CD14-positive monocyte (primary cell): ENCODE data around the gene RETREG2. TPM values are rescaled to one million over a fixed set of nuclear protein-coding genes. Genes with fewer than 3 reads are reported as not detected.

Experiments used
- DNase-seq, 3 donors: peaks; one replicate each; pipeline ENCODE4 v3.0.0-alpha.2; 2011 to 2022
- H2AFZ ChIP-seq: 2 replicates; pipeline ENCODE4 v1.6.0; 2012; ENCODE audit warnings: mild to moderate bottlenecking, low read depth, low read length, inconsistent platforms; ENCODE audit not compliant: insufficient read depth, poor library complexity, severe bottlenecking
- H3K27ac ChIP-seq, 2 donors: 1 replicate in 1 of 2; 2 replicates in 1 of 2; pipeline ENCODE4 v1.5.1; 2012 to 2013; ENCODE audit warnings: low read length in 2 of 2, control low read depth in 1 of 2, inconsistent platforms in 1 of 2, low read depth in 1 of 2, mild to moderate bottlenecking in 1 of 2
- H3K27me3 ChIP-seq, 2 donors: one replicate each; pipeline versions ENCODE4 v1.6.0 to v1.6.1; 2011 to 2013; ENCODE audit warnings: low read length in 2 of 2; ENCODE audit not compliant: control insufficient read depth in 2 of 2, insufficient read depth in 2 of 2
- H3K36me3 ChIP-seq, 2 donors: replicated peaks in 1 of 2; 1 replicate in 1 of 2; 2 replicates in 1 of 2; pipeline versions ENCODE4 v1.5.1 to v1.6.1; 2012 to 2013; ENCODE audit warnings: low read length in 2 of 2, control low read depth in 1 of 2, inconsistent platforms in 1 of 2, mild to moderate bottlenecking in 1 of 2; ENCODE audit not compliant: insufficient read depth in 2 of 2, control insufficient read depth in 1 of 2
- H3K4me1 ChIP-seq, 2 donors: 1 replicate in 1 of 2; 2 replicates in 1 of 2; pipeline versions ENCODE4 v1.5.1 to v1.6.1; 2012 to 2013; ENCODE audit warnings: low read length in 2 of 2, control low read depth in 1 of 2, inconsistent platforms in 1 of 2, mild to moderate bottlenecking in 1 of 2, moderate library complexity in 1 of 2; ENCODE audit not compliant: insufficient read depth in 2 of 2, control insufficient read depth in 1 of 2
- H3K4me2 ChIP-seq: replicated peaks from 2 replicates; pipeline ENCODE3; 2012; ENCODE audit warnings: low read length, moderate library complexity, mild to moderate bottlenecking; ENCODE audit not compliant: poor library complexity, severe bottlenecking; ENCODE audit errors: extremely low read depth
- H3K4me3 ChIP-seq, 3 experiments: fragments of 200-600 bp in 1 of 3; sonication (generic) in 1 of 3; replicated peaks in 1 of 3; 1 replicate in 2 of 3; 2 replicates in 1 of 3; pipeline ENCODE4 v1.5.1; 2011 to 2013; ENCODE audit warnings: low read length in 3 of 3, mild to moderate bottlenecking in 3 of 3, control low read depth in 2 of 3, low read depth in 2 of 3, inconsistent platforms in 1 of 3, moderate library complexity in 1 of 3
- H3K79me2 ChIP-seq: 2 replicates; pipeline ENCODE4 v1.6.0; 2012; ENCODE audit warnings: mild to moderate bottlenecking, control low read depth, inconsistent platforms, low read length, moderate library complexity; ENCODE audit not compliant: insufficient read depth
- H3K9ac ChIP-seq: 2 replicates; pipeline ENCODE4 v1.6.0; 2017; ENCODE audit warnings: low read length, mild to moderate bottlenecking; ENCODE audit not compliant: insufficient read depth, poor library complexity, severe bottlenecking
- H3K9me3 ChIP-seq, 2 donors: replicated peaks in 1 of 2; 1 replicate in 1 of 2; 2 replicates in 1 of 2; pipeline versions ENCODE4 v1.5.1 to v1.6.1; 2012 to 2013; ENCODE audit warnings: low read length in 2 of 2, control low read depth in 1 of 2; ENCODE audit not compliant: control insufficient read depth in 1 of 2, insufficient read depth in 1 of 2
- H4K20me1 ChIP-seq: 2 replicates; pipeline ENCODE4 v1.6.0; 2012; ENCODE audit warnings: mild to moderate bottlenecking, low read length, control low read depth, moderate library complexity; ENCODE audit not compliant: insufficient read depth
- H3K27ac Mint-ChIP-seq, 7 donors: one replicate each; pipeline ENCODE4 v1.8.0; 2020; ENCODE audit warnings: mild to moderate bottlenecking in 7 of 7, mixed read lengths in 7 of 7, moderate library complexity in 6 of 7, inconsistent platforms in 2 of 7
- H3K27me3 Mint-ChIP-seq, 3 donors: one replicate each; pipeline ENCODE4 v1.8.0; 2021 to 2022; ENCODE audit warnings: low read depth in 3 of 3, mild to moderate bottlenecking in 3 of 3, mixed read lengths in 3 of 3, moderate library complexity in 3 of 3, inconsistent platforms in 1 of 3
- H3K36me3 Mint-ChIP-seq, 2 donors: one replicate each; pipeline ENCODE4 v1.8.0; 2020; ENCODE audit warnings: mixed read lengths in 2 of 2, inconsistent platforms in 1 of 2, mild to moderate bottlenecking in 1 of 2
- H3K4me1 Mint-ChIP-seq: one replicate; pipeline ENCODE4 v1.8.0; 2020; ENCODE audit warnings: mild to moderate bottlenecking, mixed read lengths
- H3K4me3 Mint-ChIP-seq, 2 donors: one replicate each; pipeline ENCODE4 v1.8.0; 2020; ENCODE audit warnings: mild to moderate bottlenecking in 2 of 2, mixed read lengths in 2 of 2, moderate library complexity in 1 of 2
- H3K9me3 Mint-ChIP-seq, 7 donors: one replicate each; pipeline ENCODE4 v1.8.0; 2020 to 2022; ENCODE audit warnings: mixed read lengths in 7 of 7, mild to moderate bottlenecking in 6 of 7, moderate library complexity in 6 of 7, inconsistent platforms in 2 of 7
- WGBS: methylation state at CpG from one replicate; pipeline ENCODE4 v1.1.5; 2013; ENCODE audit warnings: missing lambda C conversion rate; ENCODE audit not compliant: insufficient coverage; 5-methylcytosine and 5-hydroxymethylcytosine counted together
- intact Hi-C, 2 donors: fragments of 100-400 bp; cut with micrococcal nuclease; formaldehyde crosslinking; loops; one replicate each; pipeline versions ENCODE4 v1.15.0 to v1.15.1; 2023
- polyA plus RNA-seq, 3 donors: library from polyadenylated mRNA; depleted of rRNA in 1 of 3; unstranded in 2 of 3; stranded (reverse) in 1 of 3; fragments of 300-500 nt in 2 of 3; fragments of >200 nt in 1 of 3; fragmentation: Illumina TruSeq in 2 of 3; gene quantifications; 1 replicate in 2 of 3; 2 replicates in 1 of 3; pipeline ENCODE4 v1.2.3, GENCODE V29; 2012 to 2021
- TF ChIP-seq, protein P1 (sequence below): fragments of 200-600 bp; IDR thresholded peaks from one replicate; pipeline ENCODE4 v1.8.0; 2022; ENCODE audit warnings: antibody characterized with exemption, mild to moderate bottlenecking

The RETREG2 gene
- polyA plus RNA-seq, 3 donors: 37.7 to 60.9 (median 39.4) TPM

DNA sequence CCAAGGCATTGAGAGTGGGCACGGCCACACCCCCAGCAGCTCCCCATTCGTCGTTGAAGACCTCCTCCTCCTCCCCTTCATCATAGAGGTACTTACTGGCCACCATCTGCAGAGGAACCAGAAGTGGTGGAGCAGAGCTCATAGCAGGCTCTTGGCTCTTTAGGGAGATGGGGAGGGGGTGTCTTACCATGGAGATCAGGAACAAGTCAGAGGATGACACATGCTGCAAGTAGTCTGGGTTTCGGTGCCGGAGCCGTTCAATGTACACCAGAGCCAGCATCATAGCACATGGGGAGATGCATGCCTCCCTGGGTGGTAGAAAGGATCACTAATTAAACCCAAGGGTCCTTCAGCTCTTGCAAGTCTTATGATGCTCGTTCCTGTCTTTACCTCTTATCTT is 3.3 kb upstream of the RETREG2 start:
- intact Hi-C loops: loop anchor here (5.0 to 10.0 kb wide), 4 partner anchors 42 to 430 kb away; partner anchors contain the start of genes ABCB6 (in 1 of the 2), TUBA4A (in 1 of the 2) and TUBA4B (in 1 of the 2)
- H3K27ac ChIP-seq: peak overlapping the region in 1 of 2 donors; percentile 9
- Mint-ChIP-seq H3K36me3 (peaks cover 40 to 51% of the 10 kb centered on the region in 2 donors), H3K27me3 (peaks cover 0 to 2% (median 0%) of the 10 kb centered on the region in 3 donors), H3K9me3 (no peaks in the 10 kb centered on the region), H3K4me1 (peaks cover 56% of the 10 kb centered on the region), H3K27ac (peak overlapping the region in 3 of 7 donors; percentile 4 to 41 (median 24)), H3K4me3 (peak overlapping the region in 1 of 2 donors; percentile 51)
- no peak overlapping the region for H3K4me3 ChIP-seq
- H3K79me2 ChIP-seq: peaks cover 47% of the 10 kb centered on the region
- no peak overlapping the region for H2AFZ ChIP-seq
- no peak overlapping the region for H3K9ac ChIP-seq
- H3K4me2 ChIP-seq: peak overlapping the region; percentile 1
- peaks cover 61% of the 10 kb centered on the region for H4K20me1 ChIP-seq
- peaks cover 36 to 53% of the 10 kb centered on the region in 2 donors for H3K36me3 ChIP-seq
- H3K27me3 ChIP-seq: no peaks in the 10 kb centered on the region
- 95% methylated on average over 3 of the region's 7 CpGs for WGBS
- TF ChIP-seq, protein P1, sequence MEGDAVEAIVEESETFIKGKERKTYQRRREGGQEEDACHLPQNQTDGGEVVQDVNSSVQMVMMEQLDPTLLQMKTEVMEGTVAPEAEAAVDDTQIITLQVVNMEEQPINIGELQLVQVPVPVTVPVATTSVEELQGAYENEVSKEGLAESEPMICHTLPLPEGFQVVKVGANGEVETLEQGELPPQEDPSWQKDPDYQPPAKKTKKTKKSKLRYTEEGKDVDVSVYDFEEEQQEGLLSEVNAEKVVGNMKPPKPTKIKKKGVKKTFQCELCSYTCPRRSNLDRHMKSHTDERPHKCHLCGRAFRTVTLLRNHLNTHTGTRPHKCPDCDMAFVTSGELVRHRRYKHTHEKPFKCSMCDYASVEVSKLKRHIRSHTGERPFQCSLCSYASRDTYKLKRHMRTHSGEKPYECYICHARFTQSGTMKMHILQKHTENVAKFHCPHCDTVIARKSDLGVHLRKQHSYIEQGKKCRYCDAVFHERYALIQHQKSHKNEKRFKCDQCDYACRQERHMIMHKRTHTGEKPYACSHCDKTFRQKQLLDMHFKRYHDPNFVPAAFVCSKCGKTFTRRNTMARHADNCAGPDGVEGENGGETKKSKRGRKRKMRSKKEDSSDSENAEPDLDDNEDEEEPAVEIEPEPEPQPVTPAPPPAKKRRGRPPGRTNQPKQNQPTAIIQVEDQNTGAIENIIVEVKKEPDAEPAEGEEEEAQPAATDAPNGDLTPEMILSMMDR: no peak
- no peaks in the 10 kb centered on the region for H3K9me3 ChIP-seq
- peaks cover 32 to 49% of the 10 kb centered on the region in 2 donors for H3K4me1 ChIP-seq
- DNase-seq: no peak

DNA sequence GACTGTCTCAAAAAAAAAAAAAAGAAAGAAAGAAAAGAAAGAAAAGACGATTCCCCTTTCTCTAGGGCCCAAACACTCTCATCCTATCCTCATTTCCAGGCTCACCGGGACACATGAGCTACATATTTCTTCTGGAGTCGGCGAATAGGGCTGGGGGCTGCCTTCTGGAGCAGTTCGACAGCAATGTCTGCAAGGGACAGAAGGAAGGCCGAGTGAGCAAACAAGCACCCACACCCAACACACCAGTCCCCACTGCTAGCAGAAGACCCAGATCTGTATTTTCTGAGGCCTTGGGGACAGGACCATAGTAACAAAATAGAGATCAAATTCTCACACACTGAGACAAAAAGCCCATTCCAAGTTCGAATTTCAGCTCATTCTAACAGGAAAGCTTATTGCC is 2.6 kb upstream of the RETREG2 start:
- Mint-ChIP-seq H3K27ac (peak overlapping the region in 1 of 7 donors; percentile 92), H3K9me3 (no peaks in the 10 kb centered on the region), H3K4me1 (peaks cover 59% of the 10 kb centered on the region), H3K4me3 (peak overlapping the region; percentile 51 to 95), H3K36me3 (peaks cover 47 to 58% of the 10 kb centered on the region in 2 donors), H3K27me3 (peaks cover 0 to 2% (median 0%) of the 10 kb centered on the region in 3 donors)
- Histone ChIP-seq H3K27ac (peak overlapping the region in 1 of 2 donors; percentile 99), H3K4me3 (peak overlapping the region in 1 of 3 experiments; percentile 95), H4K20me1 (peaks cover 67% of the 10 kb centered on the region), H3K4me1 (peaks cover 32 to 56% of the 10 kb centered on the region in 2 donors), H3K9me3 (no peaks in the 10 kb centered on the region), H3K27me3 (no peaks in the 10 kb centered on the region), H2AFZ (no peak overlapping the region), H3K36me3 (peaks cover 43 to 59% of the 10 kb centered on the region in 2 donors), H3K79me2 (peaks cover 54% of the 10 kb centered on the region), H3K9ac (peak overlapping the region; percentile 96), H3K4me2 (peak overlapping the region; percentile 98)
- intact Hi-C loops: loop anchor here (5.0 to 10.0 kb wide), 4 partner anchors 42 to 429 kb away; partner anchors contain the start of genes ABCB6 (in 1 of the 2), TUBA4A (in 1 of the 2) and TUBA4B (in 1 of the 2)
- WGBS: 97% methylated on average over 4 of the region's 7 CpGs
- no peak for DNase-seq
- TF ChIP-seq, protein P1: no peak
